SK-N-SH treated with all-trans-retinoic acid at 6 μM for 48 hours (cell line): Measurements from ENCODE around the gene FBXO10.

Experiments used
- BACH2 ChIP-seq: fragments of 250-450 bp; sonication (Bioruptor Pico); IDR thresholded peaks from 2 replicates; pipeline ENCODE4 v1.9.0; 2021; ENCODE audit warnings: mild to moderate bottlenecking, borderline replicate concordance
- CREB5 ChIP-seq: fragments of 250-450 bp; sonication (Bioruptor Pico); IDR thresholded peaks from 2 replicates; pipeline ENCODE4 v1.5.1; 2020; ENCODE audit warnings: low read depth, mild to moderate bottlenecking, moderate library complexity
- OSR1 ChIP-seq: fragments of 250-450 bp; sonication (Bioruptor Pico); IDR thresholded peaks from 2 replicates; pipeline ENCODE4 v1.8.0; 2022; ENCODE audit warnings: moderate library complexity, mild to moderate bottlenecking, inconsistent platforms
- RARB ChIP-seq: fragments of 250-450 bp; sonication (Bioruptor Pico); IDR thresholded peaks from 2 replicates; pipeline ENCODE4 v1.8.0; 2021; ENCODE audit warnings: mild to moderate bottlenecking, moderate library complexity
- TSHZ2 ChIP-seq: fragments of 250-450 bp; sonication (Bioruptor Pico); IDR thresholded peaks from 2 replicates; pipeline ENCODE4 v1.5.0; 2020; ENCODE audit warnings: mild to moderate bottlenecking, moderate library complexity
- ZFP3 ChIP-seq: fragments of 250-450 bp; sonication (Bioruptor Pico); IDR thresholded peaks from 2 replicates; pipeline ENCODE4 v1.5.0; 2020; ENCODE audit warnings: mild to moderate bottlenecking, moderate library complexity

- TF ChIP-seq CREB5 (CRISPR knock-in tag), result no peak
- TF ChIP-seq ZFP3, result no peak
- no peak for TF ChIP-seq RARB (CRISPR knock-in tag)
- TF ChIP-seq OSR1 (CRISPR knock-in tag), result no peak
- TF ChIP-seq TSHZ2 (CRISPR knock-in tag), result no peak
- TF ChIP-seq BACH2 (CRISPR knock-in tag), result no peak
Observed at GRCh38 chr9:37538099-37538498, 38.1 kb downstream of the FBXO10 start.
